NCI-H748 (cell line): Measurements from ENCODE around the gene ARHGAP35.

ENCODE experiments used
- DNase-seq: peaks from one replicate; lab custom pipeline; 2025; ENCODE audit not compliant: unreplicated experiment; lab: John Stamatoyannopoulos, UW

Gene ARHGAP35

DNA sequence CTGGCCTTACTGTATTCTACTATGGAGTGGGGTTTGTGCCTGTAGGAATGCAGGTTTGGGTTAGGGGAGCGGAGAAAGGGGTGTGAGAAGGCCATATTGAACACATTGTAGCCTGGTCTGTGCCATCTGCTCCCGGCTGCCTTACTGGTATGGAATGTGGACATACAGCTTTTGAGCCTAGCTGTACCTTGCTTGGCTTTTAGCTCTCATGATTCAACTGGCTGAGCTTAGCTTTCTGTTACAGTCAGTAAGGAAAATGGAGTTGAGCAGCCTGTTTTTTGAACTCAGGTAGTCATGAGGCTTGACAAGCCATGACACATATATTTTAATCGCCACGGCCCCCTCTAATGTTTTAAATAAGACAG, 41.6 kb downstream of the ARHGAP35 start:
- no peak for DNase-seq

DNA sequence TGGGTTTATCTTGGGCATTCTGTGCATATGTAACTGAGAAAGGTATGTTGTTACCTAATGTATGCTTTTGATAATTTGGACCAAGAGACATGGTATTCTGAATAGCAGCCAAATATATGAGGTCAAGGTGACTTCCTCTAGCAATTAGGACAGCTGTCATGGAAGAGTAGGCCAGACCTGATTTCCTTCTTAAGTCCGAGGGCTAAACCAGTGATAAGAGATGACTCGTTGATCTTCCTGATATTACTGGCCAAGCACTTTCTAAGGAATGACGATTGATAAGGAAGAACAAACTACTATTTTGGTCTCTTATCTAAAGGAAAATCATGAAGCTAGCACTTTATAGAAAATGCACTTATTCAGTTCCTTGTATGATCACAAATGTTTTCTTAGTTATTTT, 42.7 kb downstream of the ARHGAP35 start:
- no peak for DNase-seq

DNA sequence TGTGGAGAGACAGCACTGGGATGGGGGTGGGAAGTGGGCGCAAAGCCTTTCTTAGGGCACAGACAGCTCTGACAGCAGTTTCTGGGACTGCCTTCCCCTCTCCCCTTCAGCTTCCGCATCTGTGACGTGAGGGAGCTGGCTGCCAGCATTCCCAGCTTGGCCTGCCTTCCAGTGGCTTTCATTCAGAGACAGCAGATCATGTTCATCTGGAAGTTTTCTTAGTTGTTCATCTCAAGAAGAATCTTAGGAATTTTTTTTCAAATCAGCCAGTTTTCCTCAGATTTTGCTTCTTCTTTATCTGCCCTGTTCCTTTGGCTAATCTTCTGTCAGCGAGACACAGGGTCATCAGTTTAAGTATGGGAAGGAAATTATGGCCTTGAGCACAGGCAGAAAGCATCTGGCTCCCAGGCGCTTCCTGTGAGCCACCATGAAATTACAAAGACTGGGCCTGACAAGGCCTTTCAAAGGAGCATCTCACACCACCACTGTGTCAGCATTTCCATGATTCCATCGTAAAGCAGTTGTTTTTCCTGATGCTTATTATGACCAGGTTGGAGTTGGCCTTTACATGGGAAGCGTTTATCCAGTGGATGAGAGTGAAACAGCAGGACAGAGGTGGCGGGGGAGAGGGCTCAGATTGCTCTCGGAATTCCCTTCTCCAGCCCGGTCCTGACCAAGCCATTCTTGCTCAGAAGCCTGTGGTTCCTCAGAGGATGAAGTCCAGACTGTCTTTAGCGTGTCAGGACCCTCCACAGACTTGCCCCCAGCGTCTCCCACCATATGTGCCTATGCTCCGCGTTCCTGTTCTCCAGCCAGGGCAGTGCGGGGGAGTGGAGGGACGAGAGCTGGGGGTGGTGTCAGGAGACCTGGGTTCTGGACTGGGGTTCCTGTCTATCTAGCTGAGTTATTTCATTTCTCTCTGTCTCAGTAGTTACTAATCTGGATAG, 43.6 kb downstream of the ARHGAP35 start:
- DNase-seq, result no peak

- DNase-seq, result no peak
Measured at GRCh38 chr19:46906221-46906620, 45.4 kb downstream of the ARHGAP35 start.

DNA sequence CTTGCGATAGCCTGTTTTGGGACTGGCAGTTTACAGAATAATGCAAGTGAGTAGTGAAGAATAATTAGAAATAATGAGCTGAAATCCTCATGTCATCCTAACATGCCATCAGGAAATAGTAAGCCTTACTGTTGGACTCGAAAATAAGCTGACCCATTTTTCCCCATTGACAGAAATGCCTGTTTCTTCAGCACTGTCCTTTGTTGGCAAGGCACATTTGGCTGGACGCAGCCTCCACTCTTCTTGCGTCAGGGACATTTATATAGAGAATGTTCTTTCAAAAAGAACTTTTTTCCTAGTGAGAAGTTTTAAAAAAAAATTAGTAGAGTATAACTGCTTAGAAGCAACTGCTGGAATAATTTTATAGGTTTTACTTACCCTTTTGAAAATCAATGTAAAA, 47.1 kb downstream of the ARHGAP35 start:
- DNase-seq, result no peak

- no peak for DNase-seq
Measured at GRCh38 chr19:46909356-46909755, 48.6 kb downstream of the ARHGAP35 start.
